GM23338 (cell line): ENCODE data around the gene FHIT. TPM values are rescaled to one million over a fixed set of nuclear protein-coding genes. Genes with fewer than 3 reads are reported as not detected.

Experiments
- ATAC-seq: fragments of 200-7000 bp; cut with Tn5 transposase; 3 replicates; pipeline ENCODE4 v1.9.1; 2020
- DNase-seq: peaks from one replicate; pipeline ENCODE4 v3.0.0-alpha.2; 2015; ENCODE audit warnings: low spot score
- H2AFZ ChIP-seq: fragments of 200-600 bp; sonication (generic); 2 replicates; pipeline ENCODE4 v1.8.0; 2016; ENCODE audit warnings: antibody characterized with exemption, mild to moderate bottlenecking, moderate library complexity
- H3F3A ChIP-seq: fragments of 200-600 bp; sonication (generic); replicated peaks from 2 replicates; pipeline ENCODE4 v1.8.0; 2017; ENCODE audit warnings: antibody characterized with exemption, mixed run types, low read depth
- H3K27ac ChIP-seq: fragments of 200-600 bp; sonication (generic); 2 replicates; pipeline ENCODE4 v1.6.1; 2016; ENCODE audit warnings: low read depth
- H3K27me3 ChIP-seq: fragments of 200-600 bp; sonication (generic); 2 replicates; pipeline ENCODE4 v1.8.0; 2016; ENCODE audit warnings: mild to moderate bottlenecking, mixed run types, moderate library complexity; ENCODE audit not compliant: insufficient read depth
- H3K36me3 ChIP-seq: fragments of 200-600 bp; sonication (generic); 2 replicates; pipeline ENCODE4 v1.8.0; 2016; ENCODE audit warnings: mild to moderate bottlenecking; ENCODE audit not compliant: insufficient read depth
- H3K4me1 ChIP-seq: fragments of 200-600 bp; sonication (generic); 2 replicates; pipeline ENCODE4 v1.8.0; 2016; ENCODE audit warnings: mild to moderate bottlenecking, moderate library complexity; ENCODE audit not compliant: insufficient read depth
- H3K4me2 ChIP-seq: fragments of 200-600 bp; sonication (generic); 2 replicates; pipeline ENCODE4 v1.7.1; 2017; ENCODE audit warnings: mixed run types
- H3K4me3 ChIP-seq: fragments of 200-600 bp; sonication (generic); 2 replicates; pipeline ENCODE4 v1.6.1; 2016; ENCODE audit warnings: mixed run types
- H3K79me2 ChIP-seq: fragments of 200-600 bp; sonication (generic); replicated peaks from 2 replicates; pipeline ENCODE4 v1.8.0; 2017; ENCODE audit warnings: mild to moderate bottlenecking; ENCODE audit not compliant: insufficient read depth
- H3K9me2 ChIP-seq: fragments of 200-600 bp; sonication (generic); 2 replicates; pipeline ENCODE4 v1.8.0; 2017; ENCODE audit not compliant: insufficient read depth
- H4K20me1 ChIP-seq: fragments of 200-600 bp; sonication (generic); replicated peaks from 2 replicates; pipeline ENCODE4 v1.8.0; 2017; ENCODE audit warnings: mild to moderate bottlenecking; ENCODE audit not compliant: insufficient read depth
- H3K27ac Mint-ChIP-seq: 2 replicates; pipeline ENCODE4 v1.8.0; 2020; ENCODE audit warnings: inconsistent platforms, mild to moderate bottlenecking, moderate library complexity, mixed read lengths
- H3K27me3 Mint-ChIP-seq: 3 replicates; pipeline ENCODE4 v1.8.0; 2022; ENCODE audit warnings: low read depth, mild to moderate bottlenecking, moderate library complexity, mixed read lengths, inconsistent platforms; ENCODE audit not compliant: insufficient read depth, poor library complexity
- H3K36me3 Mint-ChIP-seq: 3 replicates; pipeline ENCODE4 v1.8.0; 2021; ENCODE audit warnings: low read depth, mild to moderate bottlenecking, inconsistent platforms, moderate library complexity, mixed read lengths
- H3K4me1 Mint-ChIP-seq: 3 replicates; pipeline ENCODE4 v1.8.0; 2020; ENCODE audit warnings: mild to moderate bottlenecking, inconsistent platforms, mixed read lengths
- H3K4me3 Mint-ChIP-seq: 3 replicates; pipeline ENCODE4 v1.8.0; 2021; ENCODE audit warnings: moderate library complexity, mild to moderate bottlenecking, inconsistent platforms, mixed read lengths
- H3K9me3 Mint-ChIP-seq: 3 replicates; pipeline ENCODE4 v1.8.0; 2020; ENCODE audit warnings: moderate library complexity, mild to moderate bottlenecking, inconsistent platforms, mixed read lengths
- CREB1 ChIP-seq: fragments of 250-450 bp; sonication (Bioruptor Pico); IDR thresholded peaks from 2 replicates; pipeline ENCODE4 v1.5.0; 2020; ENCODE audit warnings: low read depth, mild to moderate bottlenecking, moderate library complexity
- CTCF ChIP-seq, 2 experiments: fragments of 200-600 bp in 1 of 2; sonication (generic) in 1 of 2; conservative IDR thresholded peaks; 2 replicates each; pipeline versions ENCODE4 v1.5.1 to v1.6.1; 2016 to 2017; ENCODE audit warnings: antibody characterized with exemption in 2 of 2, low read depth in 2 of 2, mild to moderate bottlenecking in 2 of 2, moderate library complexity in 1 of 2
- EZH2 ChIP-seq: fragments of 200-600 bp; sonication (generic); IDR thresholded peaks from one replicate; pipeline ENCODE4 v1.8.0; 2017; ENCODE audit warnings: antibody characterized with exemption, mild to moderate bottlenecking, low read depth; ENCODE audit not compliant: unreplicated experiment
- EZH2phosphoT487 ChIP-seq: fragments of 200-600 bp; sonication (generic); IDR thresholded peaks from one replicate; pipeline ENCODE4 v1.8.1; 2018; ENCODE audit warnings: antibody characterized with exemption; ENCODE audit not compliant: unreplicated experiment
- JUNB ChIP-seq: IDR thresholded peaks from one replicate; pipeline ENCODE4 v1.6.1; 2016; ENCODE audit warnings: antibody characterized with exemption; ENCODE audit not compliant: unreplicated experiment
- NANOG ChIP-seq: IDR thresholded peaks from 2 replicates; pipeline ENCODE4 v1.6.1; 2016; ENCODE audit warnings: antibody characterized with exemption, borderline replicate concordance
- POLR2AphosphoS5 ChIP-seq: IDR thresholded peaks from 2 replicates; pipeline ENCODE4 v1.6.1; 2016; ENCODE audit warnings: antibody characterized with exemption, low read depth
- REST ChIP-seq: IDR thresholded peaks from one replicate; pipeline ENCODE4 v1.6.1; 2018; ENCODE audit warnings: antibody characterized with exemption; ENCODE audit not compliant: unreplicated experiment
- STAT1 ChIP-seq: IDR thresholded peaks from one replicate; pipeline ENCODE4 v1.6.1; 2016; ENCODE audit warnings: antibody characterized with exemption; ENCODE audit not compliant: unreplicated experiment
- ZNF114 ChIP-seq: fragments of 250-450 bp; sonication (Bioruptor Pico); IDR thresholded peaks from 2 replicates; pipeline ENCODE4 v1.5.0; 2020; ENCODE audit warnings: mild to moderate bottlenecking, moderate library complexity
- ZNF331 ChIP-seq: fragments of 250-450 bp; sonication (Bioruptor Pico); IDR thresholded peaks from 2 replicates; pipeline ENCODE4 v1.5.0; 2020; ENCODE audit warnings: low read depth, mild to moderate bottlenecking, moderate library complexity
- polyA plus RNA-seq: library from polyadenylated mRNA; unstranded; fragments of >200 nt; fragmentation: Nextera tagmentation; extraction: Ambion mirVana; gene quantifications from 2 replicates; pipeline ENCODE4 v1.2.1, GENCODE V29; 2016
- total RNA-seq: library from RNA; depleted of rRNA; stranded (reverse); fragments of >200 nt; shearing (Covaris generic); gene quantifications from 2 replicates; pipeline ENCODE4 v1.2.3, GENCODE V29; 2014
- TF ChIP-seq, protein P1 (sequence below): fragments of 250-450 bp; sonication (Bioruptor Pico); IDR thresholded peaks from 2 replicates; pipeline ENCODE4 v1.5.0; 2020; ENCODE audit warnings: mild to moderate bottlenecking, moderate library complexity
- TF ChIP-seq, protein P2 (sequence below): IDR thresholded peaks from 2 replicates; pipeline ENCODE4 v1.6.1; 2016; ENCODE audit warnings: antibody characterized with exemption

Gene FHIT
- total and polyA plus RNA-seq, 2 experiments from 2014 or later, result 3.0 to 8.3 TPM

- Histone ChIP-seq H3K27ac (no peak overlapping the region), H3K36me3 (no peaks in the 10 kb centered on the region), H4K20me1 (no peaks in the 10 kb centered on the region), H3K79me2 (no peaks in the 10 kb centered on the region), H3F3A (no peaks in the 10 kb centered on the region), H3K4me1 (0 out of 2 replicates have a peak, but pooled peaks cover 4% of the 10 kb centered on the region), H2AFZ (no peak overlapping the region), H3K27me3 (no peaks in the 10 kb centered on the region), H3K9me2 (0 out of 2 replicates have a peak, but pooled peaks cover 4% of the 10 kb centered on the region), H3K4me3 (no peak overlapping the region), H3K4me2 (no peak overlapping the region)
- TF ChIP-seq REST (no peak), CTCF (conservative IDR thresholded peaks at IDR 0.05; ENCODE audit: low read depth in 2 of 2) (no peak), POLR2AphosphoS5 (no peak), CREB1 (no peak), EZH2 (no peak), EZH2phosphoT487 (no peak), ZNF114 (no peak), NANOG (no peak), STAT1 (no peak), ZNF331 (CRISPR knock-in tag) (no peak), JUNB (no peak)
- TF ChIP-seq, protein P1, sequence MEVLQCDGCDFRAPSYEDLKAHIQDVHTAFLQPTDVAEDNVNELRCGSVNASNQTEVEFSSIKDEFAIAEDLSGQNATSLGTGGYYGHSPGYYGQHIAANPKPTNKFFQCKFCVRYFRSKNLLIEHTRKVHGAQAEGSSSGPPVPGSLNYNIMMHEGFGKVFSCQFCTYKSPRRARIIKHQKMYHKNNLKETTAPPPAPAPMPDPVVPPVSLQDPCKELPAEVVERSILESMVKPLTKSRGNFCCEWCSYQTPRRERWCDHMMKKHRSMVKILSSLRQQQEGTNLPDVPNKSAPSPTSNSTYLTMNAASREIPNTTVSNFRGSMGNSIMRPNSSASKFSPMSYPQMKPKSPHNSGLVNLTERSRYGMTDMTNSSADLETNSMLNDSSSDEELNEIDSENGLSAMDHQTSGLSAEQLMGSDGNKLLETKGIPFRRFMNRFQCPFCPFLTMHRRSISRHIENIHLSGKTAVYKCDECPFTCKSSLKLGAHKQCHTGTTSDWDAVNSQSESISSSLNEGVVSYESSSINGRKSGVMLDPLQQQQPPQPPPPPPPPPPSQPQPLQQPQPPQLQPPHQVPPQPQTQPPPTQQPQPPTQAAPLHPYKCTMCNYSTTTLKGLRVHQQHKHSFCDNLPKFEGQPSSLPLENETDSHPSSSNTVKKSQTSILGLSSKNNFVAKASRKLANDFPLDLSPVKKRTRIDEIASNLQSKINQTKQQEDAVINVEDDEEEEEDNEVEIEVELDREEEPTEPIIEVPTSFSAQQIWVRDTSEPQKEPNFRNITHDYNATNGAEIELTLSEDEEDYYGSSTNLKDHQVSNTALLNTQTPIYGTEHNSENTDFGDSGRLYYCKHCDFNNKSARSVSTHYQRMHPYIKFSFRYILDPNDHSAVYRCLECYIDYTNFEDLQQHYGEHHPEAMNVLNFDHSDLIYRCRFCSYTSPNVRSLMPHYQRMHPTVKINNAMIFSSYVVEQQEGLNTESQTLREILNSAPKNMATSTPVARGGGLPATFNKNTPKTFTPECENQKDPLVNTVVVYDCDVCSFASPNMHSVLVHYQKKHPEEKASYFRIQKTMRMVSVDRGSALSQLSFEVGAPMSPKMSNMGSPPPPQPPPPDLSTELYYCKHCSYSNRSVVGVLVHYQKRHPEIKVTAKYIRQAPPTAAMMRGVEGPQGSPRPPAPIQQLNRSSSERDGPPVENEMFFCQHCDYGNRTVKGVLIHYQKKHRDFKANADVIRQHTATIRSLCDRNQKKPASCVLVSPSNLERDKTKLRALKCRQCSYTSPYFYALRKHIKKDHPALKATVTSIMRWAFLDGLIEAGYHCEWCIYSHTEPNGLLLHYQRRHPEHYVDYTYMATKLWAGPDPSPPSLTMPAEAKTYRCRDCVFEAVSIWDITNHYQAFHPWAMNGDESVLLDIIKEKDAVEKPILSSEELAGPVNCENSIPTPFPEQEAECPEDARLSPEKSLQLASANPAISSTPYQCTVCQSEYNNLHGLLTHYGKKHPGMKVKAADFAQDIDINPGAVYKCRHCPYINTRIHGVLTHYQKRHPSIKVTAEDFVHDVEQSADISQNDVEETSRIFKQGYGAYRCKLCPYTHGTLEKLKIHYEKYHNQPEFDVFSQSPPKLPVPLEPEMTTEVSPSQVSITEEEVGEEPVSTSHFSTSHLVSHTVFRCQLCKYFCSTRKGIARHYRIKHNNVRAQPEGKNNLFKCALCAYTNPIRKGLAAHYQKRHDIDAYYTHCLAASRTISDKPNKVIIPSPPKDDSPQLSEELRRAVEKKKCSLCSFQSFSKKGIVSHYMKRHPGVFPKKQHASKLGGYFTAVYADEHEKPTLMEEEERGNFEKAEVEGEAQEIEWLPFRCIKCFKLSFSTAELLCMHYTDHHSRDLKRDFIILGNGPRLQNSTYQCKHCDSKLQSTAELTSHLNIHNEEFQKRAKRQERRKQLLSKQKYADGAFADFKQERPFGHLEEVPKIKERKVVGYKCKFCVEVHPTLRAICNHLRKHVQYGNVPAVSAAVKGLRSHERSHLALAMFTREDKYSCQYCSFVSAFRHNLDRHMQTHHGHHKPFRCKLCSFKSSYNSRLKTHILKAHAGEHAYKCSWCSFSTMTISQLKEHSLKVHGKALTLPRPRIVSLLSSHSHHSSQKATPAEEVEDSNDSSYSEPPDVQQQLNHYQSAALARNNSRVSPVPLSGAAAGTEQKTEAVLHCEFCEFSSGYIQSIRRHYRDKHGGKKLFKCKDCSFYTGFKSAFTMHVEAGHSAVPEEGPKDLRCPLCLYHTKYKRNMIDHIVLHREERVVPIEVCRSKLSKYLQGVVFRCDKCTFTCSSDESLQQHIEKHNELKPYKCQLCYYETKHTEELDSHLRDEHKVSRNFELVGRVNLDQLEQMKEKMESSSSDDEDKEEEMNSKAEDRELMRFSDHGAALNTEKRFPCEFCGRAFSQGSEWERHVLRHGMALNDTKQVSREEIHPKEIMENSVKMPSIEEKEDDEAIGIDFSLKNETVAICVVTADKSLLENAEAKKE, result no peak
- TF ChIP-seq, protein P2, sequence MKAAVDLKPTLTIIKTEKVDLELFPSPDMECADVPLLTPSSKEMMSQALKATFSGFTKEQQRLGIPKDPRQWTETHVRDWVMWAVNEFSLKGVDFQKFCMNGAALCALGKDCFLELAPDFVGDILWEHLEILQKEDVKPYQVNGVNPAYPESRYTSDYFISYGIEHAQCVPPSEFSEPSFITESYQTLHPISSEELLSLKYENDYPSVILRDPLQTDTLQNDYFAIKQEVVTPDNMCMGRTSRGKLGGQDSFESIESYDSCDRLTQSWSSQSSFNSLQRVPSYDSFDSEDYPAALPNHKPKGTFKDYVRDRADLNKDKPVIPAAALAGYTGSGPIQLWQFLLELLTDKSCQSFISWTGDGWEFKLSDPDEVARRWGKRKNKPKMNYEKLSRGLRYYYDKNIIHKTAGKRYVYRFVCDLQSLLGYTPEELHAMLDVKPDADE, result no peak
- H3K27ac Mint-ChIP-seq, result no peak overlapping the region
- peaks cover 1% of the 10 kb centered on the region for H3K27me3 Mint-ChIP-seq
- DNase-seq (no peak), ATAC-seq (no peak)
- peaks cover 3% of the 10 kb centered on the region; the same call in 2 of the 3 replicates for H3K4me1 Mint-ChIP-seq
- H3K9me3 Mint-ChIP-seq, result 0 out of 3 replicates have a peak, but pooled peaks cover 4% of the 10 kb centered on the region
- no peak overlapping the region for H3K4me3 Mint-ChIP-seq
- H3K36me3 Mint-ChIP-seq, result no peaks in the 10 kb centered on the region
Observed at GRCh38 chr3:61052851-61053250, 198.4 kb downstream of the FHIT start.
